Measurements from ENCODE around the gene CREBBP. TPM values are rescaled to one million over a fixed set of nuclear protein-coding genes. Genes with fewer than 3 reads are reported as not detected.

CREBBP gene
- total RNA-seq, 1 donor = 28.2 TPM

- peak overlapping the region; percentile 89 for H3K4me2 ChIP-seq (ENCODE audit: insufficient read depth, low read length)
- peak; percentile 100 for TF ChIP-seq CTCF (IDR thresholded peaks at IDR 0.05; ENCODE audit: extremely low read depth, low read depth, low read length)
- H3K27ac ChIP-seq (ENCODE audit: low read depth, low read length) = peak overlapping the region; percentile 40
- DNase-seq (ENCODE audit: insufficient read length, low spot score, missing footprints) = peak; percentile 96
- H3K27me3 ChIP-seq (ENCODE audit: insufficient read depth, low read length) = no peaks in the 10 kb centered on the region
- H3K4me3 ChIP-seq (ENCODE audit: insufficient read depth, low read length) = peak overlapping the region; percentile 67
- no peaks in the 10 kb centered on the region for H4K20me1 ChIP-seq (ENCODE audit: insufficient read depth, low read length)
- peak overlapping the region; percentile 95 for H2AFZ ChIP-seq (ENCODE audit: low read length)
- H3K9me3 ChIP-seq (ENCODE audit: low read depth, low read length) = no peaks in the 10 kb centered on the region
- H3K79me2 ChIP-seq (ENCODE audit: insufficient read depth, low read length) = peaks cover 13% of the 10 kb centered on the region
- peaks cover 11% of the 10 kb centered on the region for H3K4me1 ChIP-seq (ENCODE audit: insufficient read depth, low read length)
- peaks cover 31% of the 10 kb centered on the region for H3K36me3 ChIP-seq (ENCODE audit: insufficient read depth, low read length)
Measured at GRCh38 chr16:3690470-3690928, 190.0 kb downstream of the CREBBP start.

- H4K20me1 ChIP-seq (ENCODE audit: insufficient read depth, low read length) = no peaks in the 10 kb centered on the region
- H3K4me1 ChIP-seq (ENCODE audit: insufficient read depth, low read length) = peaks cover 11% of the 10 kb centered on the region
- H3K9me3 ChIP-seq (ENCODE audit: low read depth, low read length) = no peaks in the 10 kb centered on the region
- peak overlapping the region; percentile 7 for H3K27ac ChIP-seq (ENCODE audit: low read depth, low read length)
- no peak for DNase-seq (ENCODE audit: insufficient read length, low spot score, missing footprints)
- H2AFZ ChIP-seq (ENCODE audit: low read length) = no peak overlapping the region
- H3K4me2 ChIP-seq (ENCODE audit: insufficient read depth, low read length) = no peak overlapping the region
- H3K79me2 ChIP-seq (ENCODE audit: insufficient read depth, low read length) = peaks cover 6% of the 10 kb centered on the region
- peaks cover 38% of the 10 kb centered on the region for H3K36me3 ChIP-seq (ENCODE audit: insufficient read depth, low read length)
- H3K27me3 ChIP-seq (ENCODE audit: insufficient read depth, low read length) = no peaks in the 10 kb centered on the region
- no peak overlapping the region for H3K4me3 ChIP-seq (ENCODE audit: insufficient read depth, low read length)
- TF ChIP-seq CTCF (IDR thresholded peaks at IDR 0.05; ENCODE audit: extremely low read depth, low read depth, low read length) = no peak
Measured at GRCh38 chr16:3689731-3690130, 190.8 kb downstream of the CREBBP start.

GRCh38 chr16:3687792-3688191 lies 192.7 kb downstream of the CREBBP start:
- peaks cover 11% of the 10 kb centered on the region for H3K4me1 ChIP-seq (ENCODE audit: insufficient read depth, low read length)
- no peak for DNase-seq (ENCODE audit: insufficient read length, low spot score, missing footprints)
- H3K4me2 ChIP-seq (ENCODE audit: insufficient read depth, low read length) = no peak overlapping the region
- TF ChIP-seq CTCF (IDR thresholded peaks at IDR 0.05; ENCODE audit: extremely low read depth, low read depth, low read length) = no peak
- H2AFZ ChIP-seq (ENCODE audit: low read length) = no peak overlapping the region
- H3K27ac ChIP-seq (ENCODE audit: low read depth, low read length) = no peak overlapping the region
- H3K9me3 ChIP-seq (ENCODE audit: low read depth, low read length) = no peaks in the 10 kb centered on the region
- H3K4me3 ChIP-seq (ENCODE audit: insufficient read depth, low read length) = no peak overlapping the region
- no peaks in the 10 kb centered on the region for H3K27me3 ChIP-seq (ENCODE audit: insufficient read depth, low read length)
- H3K36me3 ChIP-seq (ENCODE audit: insufficient read depth, low read length) = peaks cover 42% of the 10 kb centered on the region
- no peaks in the 10 kb centered on the region for H4K20me1 ChIP-seq (ENCODE audit: insufficient read depth, low read length)
- H3K79me2 ChIP-seq (ENCODE audit: insufficient read depth, low read length) = peaks cover 5% of the 10 kb centered on the region

DNA sequence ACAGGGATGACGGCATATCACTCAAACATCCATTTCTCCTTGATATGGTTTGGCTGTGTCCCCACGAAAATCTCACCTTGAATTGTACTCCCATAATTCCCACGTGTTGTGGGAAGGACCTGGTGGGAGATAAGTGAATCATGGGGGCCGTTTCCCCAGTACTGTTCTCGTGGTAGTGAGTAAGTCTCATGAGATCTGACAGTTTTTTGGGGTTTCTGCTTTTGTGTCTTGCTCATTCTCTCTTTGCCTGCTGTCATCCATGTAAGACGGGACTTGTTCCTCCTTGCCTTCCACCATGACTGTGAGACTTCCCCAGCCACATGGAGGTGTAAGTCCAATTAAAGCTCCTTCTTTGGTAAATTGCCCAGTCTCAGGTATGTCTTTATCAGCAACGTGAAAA lies 193.5 kb downstream of the CREBBP start:
- H3K27me3 ChIP-seq (ENCODE audit: insufficient read depth, low read length) = no peaks in the 10 kb centered on the region
- no peaks in the 10 kb centered on the region for H4K20me1 ChIP-seq (ENCODE audit: insufficient read depth, low read length)
- H3K4me2 ChIP-seq (ENCODE audit: insufficient read depth, low read length) = no peak overlapping the region
- peaks cover 42% of the 10 kb centered on the region for H3K36me3 ChIP-seq (ENCODE audit: insufficient read depth, low read length)
- no peak overlapping the region for H3K27ac ChIP-seq (ENCODE audit: low read depth, low read length)
- no peak overlapping the region for H2AFZ ChIP-seq (ENCODE audit: low read length)
- H3K9me3 ChIP-seq (ENCODE audit: low read depth, low read length) = no peaks in the 10 kb centered on the region
- H3K4me1 ChIP-seq (ENCODE audit: insufficient read depth, low read length) = peaks cover 11% of the 10 kb centered on the region
- TF ChIP-seq CTCF (IDR thresholded peaks at IDR 0.05; ENCODE audit: extremely low read depth, low read depth, low read length) = no peak
- DNase-seq (ENCODE audit: insufficient read length, low spot score, missing footprints) = no peak
- H3K79me2 ChIP-seq (ENCODE audit: insufficient read depth, low read length) = peaks cover 5% of the 10 kb centered on the region
- H3K4me3 ChIP-seq (ENCODE audit: insufficient read depth, low read length) = no peak overlapping the region

Measured in osteoblast (primary cell).